GM18951 (cell line): ENCODE data around the gene AIP.

ENCODE experiments used
- POLR2A ChIP-seq: IDR thresholded peaks from 4 replicates; pipeline ENCODE4 v1.6.1; 2011; ENCODE audit warnings: mild to moderate bottlenecking; ENCODE audit not compliant: insufficient read length, insufficient read depth; ENCODE audit errors: extremely low read depth
- in situ Hi-C: fragments of 300-500 bp; cut with MboI; formaldehyde crosslinking; loops from one replicate; pipeline ENCODE4 v1.12.0; 2022; ENCODE audit warnings: low sequenced_read_pairs, mixed read lengths, inconsistent platforms; ENCODE audit not compliant: unreplicated experiment

The AIP gene

GRCh38 chr11:67534070-67534679 is 51.3 kb downstream of the AIP start:
- no peak for TF ChIP-seq POLR2A
- in situ Hi-C loops = no loop called here

- in situ Hi-C loops = no loop called here
- no peak for TF ChIP-seq POLR2A
Measured at GRCh38 chr11:67535561-67535960, 52.7 kb downstream of the AIP start.

- TF ChIP-seq POLR2A = no peak
- in situ Hi-C loops = no loop called here
Measured at GRCh38 chr11:67538306-67538705, 55.5 kb downstream of the AIP start.

- TF ChIP-seq POLR2A = no peak
- in situ Hi-C loops = no loop called here
Measured at GRCh38 chr11:67538823-67539505, 56.1 kb downstream of the AIP start.

- in situ Hi-C loops = no loop called here
- no peak for TF ChIP-seq POLR2A
Measured at GRCh38 chr11:67539550-67539949, 56.7 kb downstream of the AIP start.
